Femur (tissue), 1 donor: ENCODE measurements around the gene TMEM132A.

ENCODE experiments used
- DNase-seq: peaks from one replicate; pipeline ENCODE4 v3.0.0-alpha.2; 2017

Gene TMEM132A

GRCh38 chr11:60938500-60938899 lies 14.2 kb downstream of the TMEM132A start:
- DNase-seq: no peak

DNA sequence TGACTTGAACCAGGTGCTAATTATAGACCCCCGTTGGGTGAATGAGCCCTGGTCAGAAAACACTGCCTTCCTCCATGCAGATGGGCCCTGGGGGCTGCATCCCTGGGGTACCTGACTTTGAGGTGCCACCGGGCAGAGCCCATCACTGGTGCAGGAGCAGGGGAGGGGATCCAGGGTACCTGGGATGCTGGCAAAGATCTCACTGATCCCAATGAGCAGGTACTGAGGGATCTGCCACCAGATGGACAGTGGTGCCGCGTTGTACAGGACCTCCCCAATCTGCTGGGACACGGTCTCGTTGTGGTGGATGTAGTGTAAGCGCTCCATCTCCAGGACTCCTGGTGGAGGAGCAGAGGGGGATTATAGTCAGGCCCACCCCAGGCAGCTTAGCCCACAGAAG lies 15.0 kb downstream of the TMEM132A start:
- DNase-seq: no peak

DNA sequence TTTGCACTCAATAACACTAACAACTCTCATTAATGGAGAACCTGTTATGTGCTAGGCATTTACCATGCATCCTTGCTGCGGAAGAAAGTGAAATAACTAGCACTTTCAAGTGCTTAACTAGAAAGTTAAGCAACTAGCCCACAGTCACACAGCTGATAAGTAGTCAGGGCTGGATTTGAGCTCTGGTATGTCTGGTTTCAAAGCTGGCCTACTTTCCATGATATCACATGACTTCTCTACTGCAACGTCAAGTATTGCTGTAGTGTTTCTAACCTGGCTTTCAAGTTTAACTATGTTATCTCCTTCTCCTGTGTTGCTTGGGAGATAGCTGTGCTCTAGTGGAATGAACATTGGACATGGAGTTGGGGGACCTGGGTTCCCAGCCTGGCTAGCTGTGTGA lies 15.6 kb downstream of the TMEM132A start:
- DNase-seq: no peak

DNA sequence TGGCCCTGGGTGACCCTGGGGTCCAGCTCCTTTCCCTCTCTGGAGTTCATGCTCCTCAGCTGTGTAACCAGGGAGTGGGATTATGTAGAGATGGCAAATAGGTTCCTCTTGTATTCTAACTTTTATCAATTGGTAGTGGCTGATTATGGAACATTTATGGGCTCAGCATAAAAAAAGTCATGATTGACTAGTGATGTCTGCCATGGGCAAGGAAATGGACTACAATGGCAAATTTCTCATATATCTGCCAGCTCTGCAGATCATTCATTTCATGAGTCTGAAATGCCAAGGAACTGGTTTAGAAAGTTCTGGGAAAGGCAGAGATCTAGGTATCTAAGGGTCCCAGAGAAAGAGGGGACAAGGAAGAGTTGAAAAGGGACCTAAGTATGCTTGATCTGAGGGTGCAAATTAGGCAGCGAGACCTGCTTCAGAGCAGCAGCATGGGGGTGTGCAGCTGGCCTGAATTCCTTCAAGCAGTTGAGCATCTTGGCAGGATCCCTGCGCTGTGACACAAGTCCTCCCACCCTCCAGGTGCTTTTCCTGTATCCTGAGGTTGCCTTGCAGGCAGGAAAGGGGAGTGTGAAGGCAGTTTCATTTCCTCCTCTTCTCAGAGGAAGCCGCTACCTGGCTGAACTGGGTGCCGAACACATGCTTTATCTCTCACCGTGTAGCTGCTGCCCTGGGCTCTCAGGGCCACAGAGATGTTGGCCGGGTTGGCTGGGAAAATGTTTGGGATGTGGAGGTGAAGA lies 17.3 kb downstream of the TMEM132A start:
- no peak for DNase-seq

DNA sequence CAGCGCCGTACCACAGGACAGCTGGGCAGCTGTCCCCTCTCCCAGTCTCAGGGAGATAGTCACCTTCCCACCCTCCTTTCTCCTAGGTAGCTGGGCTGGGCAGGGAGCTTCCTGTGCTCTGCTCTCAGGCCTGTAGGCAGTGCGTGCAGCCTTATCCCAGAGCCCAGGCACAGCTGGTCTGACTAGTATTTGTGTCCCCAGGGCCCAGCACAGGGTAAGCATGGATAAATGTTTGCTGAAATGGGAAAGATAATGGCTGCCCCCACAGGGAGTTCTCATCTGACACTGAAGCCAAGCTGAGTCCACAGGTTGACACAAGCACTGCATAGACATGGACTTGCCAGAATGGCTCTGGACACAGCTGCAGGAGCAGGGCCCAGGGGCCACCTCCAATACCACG lies 18.0 kb downstream of the TMEM132A start:
- DNase-seq: no peak

DNA sequence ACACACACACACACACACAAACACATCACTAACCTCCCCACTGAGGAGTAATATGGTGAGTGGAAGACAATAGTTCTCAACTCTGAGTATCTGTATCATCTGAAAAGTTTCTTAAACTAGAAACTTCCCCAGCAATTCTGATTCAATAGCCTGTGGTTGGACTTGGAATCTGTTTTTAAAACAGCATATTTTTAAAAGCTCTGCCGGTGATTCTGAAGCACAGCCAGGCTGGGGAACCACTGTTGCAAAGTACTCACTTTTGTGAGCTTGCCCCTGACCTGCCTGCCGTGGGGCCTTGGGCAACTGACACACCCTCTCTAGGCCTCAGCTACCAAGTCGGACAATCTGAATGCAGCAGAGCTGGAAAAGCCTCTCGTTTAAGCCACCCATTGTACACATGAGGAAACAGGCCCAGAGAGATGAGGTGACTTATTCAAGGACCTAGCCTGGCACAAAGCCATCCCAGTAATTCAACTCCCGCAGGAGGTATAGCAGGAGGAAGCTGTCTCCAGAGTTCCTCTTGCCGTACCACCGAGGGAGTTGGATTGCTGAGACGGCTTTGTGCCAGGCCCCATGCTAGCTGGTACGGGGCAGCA lies 18.8 kb downstream of the TMEM132A start:
- no peak for DNase-seq

- no peak for DNase-seq
These were observed 20.4 kb downstream of the TMEM132A start for GRCh38 chr11:60944490-60945294.

- DNase-seq: no peak
These were observed 21.0 kb downstream of the TMEM132A start for GRCh38 chr11:60945295-60945667.

DNA sequence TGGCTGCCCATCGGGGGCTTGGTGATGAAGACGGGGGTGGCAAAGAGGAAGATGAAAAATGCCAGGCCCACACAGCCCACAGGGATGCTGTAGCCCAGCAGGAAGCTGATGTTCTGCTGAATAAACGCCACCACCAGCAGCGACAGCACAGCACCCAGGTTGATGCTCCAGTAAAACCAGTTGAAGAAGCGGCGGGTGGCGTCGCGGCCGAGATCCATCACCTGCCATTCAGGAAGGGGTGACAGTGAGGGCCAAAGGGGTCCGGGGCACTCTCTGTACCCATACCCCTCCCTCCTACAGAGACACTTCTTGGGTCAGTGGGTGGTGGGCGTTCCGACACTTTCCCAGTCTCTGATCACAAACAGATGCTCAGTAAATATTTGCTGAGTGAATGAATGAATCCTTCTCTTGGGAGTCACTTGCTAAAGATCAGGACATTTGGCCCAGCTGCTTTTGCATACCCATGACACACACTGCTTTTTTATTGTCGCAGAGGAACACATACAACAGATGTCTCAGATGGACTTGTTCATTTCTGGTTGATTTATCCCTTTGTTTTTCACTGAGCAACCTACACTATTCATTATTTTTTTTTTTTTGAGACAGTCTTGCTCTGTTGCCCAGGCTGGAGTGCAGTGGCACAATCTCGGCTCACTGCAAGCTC lies 22.5 kb downstream of the TMEM132A start:
- no peak for DNase-seq

DNA sequence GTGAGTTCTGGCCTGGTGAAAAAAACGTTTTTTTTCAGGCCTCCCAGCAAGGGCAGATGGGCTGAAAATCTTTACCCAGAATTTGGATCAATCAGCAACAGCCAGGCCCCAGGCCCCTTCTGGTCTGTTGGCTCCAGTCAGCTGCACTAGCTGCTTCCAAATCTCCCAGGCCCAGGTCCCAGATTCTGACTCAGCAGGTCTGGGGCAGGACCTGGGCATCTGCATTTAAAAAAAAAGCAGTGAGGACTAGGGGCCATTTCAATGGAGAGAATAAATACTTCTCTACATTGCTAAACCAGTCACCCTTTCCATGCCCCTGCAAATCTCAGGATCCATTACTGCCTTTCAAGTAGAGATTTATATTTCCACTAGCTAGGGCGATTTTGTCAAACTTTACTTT lies 23.4 kb downstream of the TMEM132A start:
- DNase-seq: no peak

DNA sequence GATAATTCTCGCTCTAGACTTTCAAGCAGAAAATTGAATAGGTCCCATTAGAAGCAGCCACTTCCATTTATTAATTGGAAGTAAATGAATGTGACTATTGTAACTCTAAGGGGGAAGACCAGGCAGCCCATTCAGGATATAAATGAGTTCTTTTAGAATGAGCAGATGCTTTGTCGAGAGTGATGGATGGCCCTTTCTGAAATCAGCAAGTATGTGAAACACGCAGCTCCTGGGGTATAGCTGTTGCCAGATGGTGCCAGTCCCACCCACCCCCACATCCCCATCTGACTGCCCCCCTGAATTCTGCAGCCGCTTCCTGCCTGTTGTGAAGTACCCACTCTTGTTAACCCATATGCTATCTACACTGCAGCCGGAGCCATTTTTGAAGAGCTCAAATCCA lies 24.0 kb downstream of the TMEM132A start:
- no peak for DNase-seq

DNA sequence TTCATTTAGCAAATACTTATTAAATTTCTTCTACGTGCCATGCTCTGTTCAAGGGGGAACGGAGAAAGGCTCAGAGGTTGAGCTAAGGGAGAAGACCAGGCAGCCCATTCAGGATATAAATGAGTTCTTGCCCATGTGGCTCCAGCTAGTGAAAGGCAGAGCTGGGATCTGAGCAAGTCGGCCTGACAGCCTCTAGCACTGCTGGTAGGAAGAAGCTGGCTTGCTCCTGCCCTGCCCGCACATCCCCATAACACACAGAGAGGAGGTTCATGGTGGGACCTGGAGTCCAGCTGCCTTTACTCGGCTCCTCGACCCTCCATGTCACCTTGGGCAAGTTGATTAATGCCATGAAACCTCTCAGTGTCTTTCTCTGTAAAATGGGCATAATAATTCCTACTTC lies 25.8 kb downstream of the TMEM132A start:
- DNase-seq: no peak

GRCh38 chr11:60950933-60951605 lies 26.8 kb downstream of the TMEM132A start:
- DNase-seq: no peak

DNA sequence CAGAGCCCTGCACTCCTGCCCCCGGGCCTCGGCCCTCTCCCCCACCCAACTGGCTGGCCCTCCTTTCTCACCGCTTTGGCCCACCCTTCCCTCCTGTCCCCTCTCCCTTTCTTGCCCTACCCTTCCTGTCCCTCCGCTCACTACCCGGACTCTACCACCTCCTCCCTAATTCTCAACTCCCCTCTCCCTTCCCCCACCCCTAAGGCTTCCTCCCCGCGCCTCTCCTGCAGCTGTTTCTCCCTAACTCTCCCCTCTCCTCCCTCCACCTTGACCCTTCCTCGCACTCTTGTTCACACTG lies 27.3 kb downstream of the TMEM132A start:
- DNase-seq: no peak

GRCh38 chr11:60951904-60952741 lies 27.9 kb downstream of the TMEM132A start, which contains the start of gene SLC15A3:
Gene SLC15A3, minus strand, starts transcription at chr11:60952176. Its CDS starts 625 bp downstream, at chr11:60951551.
- peak; percentile 79 for DNase-seq

DNA sequence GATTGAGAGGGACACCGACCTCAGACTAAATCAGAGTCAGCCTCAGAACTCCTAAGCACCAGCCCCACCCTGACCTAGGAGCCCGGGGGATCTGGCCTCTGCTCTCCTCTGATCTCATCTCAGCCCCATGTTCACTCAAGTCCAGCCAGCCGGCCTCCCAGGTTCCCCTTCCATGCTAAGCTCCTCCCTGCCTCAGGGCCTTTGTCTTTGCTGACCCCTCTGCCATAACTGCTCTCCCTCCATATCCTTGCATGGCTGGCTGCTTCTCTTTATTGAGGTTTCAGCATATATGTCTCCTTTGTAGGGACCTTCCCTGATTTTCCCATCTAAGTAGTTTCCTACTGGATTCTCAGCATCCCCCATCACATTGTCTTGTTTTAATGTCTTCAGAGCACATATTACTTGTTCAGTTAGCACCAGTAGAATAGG lies 28.5 kb downstream of the TMEM132A start:
- DNase-seq: no peak

- no peak for DNase-seq
These were observed 29.5 kb downstream of the TMEM132A start for GRCh38 chr11:60953781-60954180.

DNA sequence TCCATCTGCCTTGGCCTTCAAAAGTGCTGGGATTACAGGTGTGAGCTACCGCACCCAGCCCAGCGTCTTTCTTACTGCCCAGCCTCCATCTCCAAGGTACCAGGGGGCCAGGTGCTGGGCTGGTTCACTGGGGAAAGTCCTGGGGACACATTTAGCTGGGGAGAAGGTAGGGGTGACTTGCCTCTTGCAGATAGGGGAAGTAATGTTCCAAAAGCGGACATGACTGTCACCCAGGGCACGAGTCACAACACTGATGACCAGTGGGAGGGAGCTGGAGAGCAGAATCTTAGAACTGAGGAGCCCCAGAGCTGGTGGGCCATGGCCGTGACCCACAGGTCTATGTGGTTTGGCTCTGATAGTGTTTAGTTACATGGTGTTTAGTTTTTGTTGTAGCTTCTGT lies 30.2 kb downstream of the TMEM132A start:
- no peak for DNase-seq

DNA sequence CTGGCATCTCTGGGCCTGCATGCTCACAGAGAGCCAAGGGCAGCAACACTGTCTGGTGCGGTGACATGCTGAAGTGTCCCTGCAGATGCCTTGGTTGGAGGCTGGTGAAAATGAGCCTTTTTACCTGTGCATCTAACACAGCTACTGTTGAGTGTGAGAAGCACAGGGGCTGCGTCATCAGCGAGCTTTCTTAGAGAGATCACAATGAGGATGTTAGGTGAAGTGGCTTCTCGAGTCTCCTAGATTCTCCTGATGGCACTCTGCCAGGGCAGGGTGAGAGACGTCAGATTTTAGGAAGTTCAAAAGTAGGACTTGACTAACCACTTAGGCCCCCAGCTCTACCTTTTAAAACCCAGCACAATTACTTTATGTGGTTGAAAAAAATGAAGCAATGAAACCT lies 31.3 kb downstream of the TMEM132A start:
- DNase-seq: no peak

GRCh38 chr11:60957188-60957587 lies 32.9 kb downstream of the TMEM132A start:
- no peak for DNase-seq

- no peak for DNase-seq
These were observed 35.2 kb downstream of the TMEM132A start for GRCh38 chr11:60959431-60959830.

- no peak for DNase-seq
These were observed 36.1 kb downstream of the TMEM132A start for GRCh38 chr11:60960405-60960804.
